Measurements from ENCODE around the gene EFCAB5.

DNA sequence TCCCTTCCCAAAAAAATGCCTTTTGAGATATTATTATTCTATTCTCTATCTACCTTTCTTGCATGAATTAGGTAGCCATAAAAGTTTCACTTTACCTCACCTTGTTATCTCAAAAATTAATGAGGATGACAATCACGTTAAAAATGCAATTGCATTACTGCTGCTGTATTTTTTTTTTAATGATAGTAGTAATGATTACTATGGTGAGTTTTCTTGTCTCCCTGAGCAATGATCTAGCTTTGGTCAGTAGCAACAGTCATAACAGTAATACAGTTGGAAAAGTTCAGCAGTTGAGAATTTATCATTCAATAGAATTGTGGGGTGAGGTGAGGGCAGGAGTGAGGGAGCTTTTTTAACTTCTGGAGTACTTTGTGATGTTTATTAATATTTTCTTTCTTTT is at the start of gene EFCAB5:
- TF ChIP-seq EZH2 (IDR thresholded peaks at IDR 0.05; ENCODE audit: borderline replicate concordance, low read length), result no peak
- TF ChIP-seq, protein P1, sequence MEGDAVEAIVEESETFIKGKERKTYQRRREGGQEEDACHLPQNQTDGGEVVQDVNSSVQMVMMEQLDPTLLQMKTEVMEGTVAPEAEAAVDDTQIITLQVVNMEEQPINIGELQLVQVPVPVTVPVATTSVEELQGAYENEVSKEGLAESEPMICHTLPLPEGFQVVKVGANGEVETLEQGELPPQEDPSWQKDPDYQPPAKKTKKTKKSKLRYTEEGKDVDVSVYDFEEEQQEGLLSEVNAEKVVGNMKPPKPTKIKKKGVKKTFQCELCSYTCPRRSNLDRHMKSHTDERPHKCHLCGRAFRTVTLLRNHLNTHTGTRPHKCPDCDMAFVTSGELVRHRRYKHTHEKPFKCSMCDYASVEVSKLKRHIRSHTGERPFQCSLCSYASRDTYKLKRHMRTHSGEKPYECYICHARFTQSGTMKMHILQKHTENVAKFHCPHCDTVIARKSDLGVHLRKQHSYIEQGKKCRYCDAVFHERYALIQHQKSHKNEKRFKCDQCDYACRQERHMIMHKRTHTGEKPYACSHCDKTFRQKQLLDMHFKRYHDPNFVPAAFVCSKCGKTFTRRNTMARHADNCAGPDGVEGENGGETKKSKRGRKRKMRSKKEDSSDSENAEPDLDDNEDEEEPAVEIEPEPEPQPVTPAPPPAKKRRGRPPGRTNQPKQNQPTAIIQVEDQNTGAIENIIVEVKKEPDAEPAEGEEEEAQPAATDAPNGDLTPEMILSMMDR (conservative IDR thresholded peaks at IDR 0.05 in 1 of 2, IDR thresholded peaks at IDR 0.05 in 1 of 2; ENCODE audit: extremely low read depth in 1 of 2, insufficient read depth in 1 of 2, low read depth in 1 of 2, low read length in 2 of 2), result no peak
